Smooth muscle cell (in vitro differentiated cells): ENCODE results near the gene ODF2. TPM values are rescaled to one million over a fixed set of nuclear protein-coding genes. Genes with fewer than 3 reads are reported as not detected.
"Not testable (repeated sequence)": the region's sequence is repeated elsewhere in the genome, so short reads cannot be mapped to it uniquely, and the experiment has no call there.

Experiments used
- DNase-seq: peaks from one replicate; lab custom pipeline; 2025; ENCODE audit not compliant: unreplicated experiment; lab: John Stamatoyannopoulos, UW
- H2AFZ ChIP-seq: fragments of 200-600 bp; sonication (generic); 2 replicates; pipeline ENCODE4 v1.6.0; 2016; ENCODE audit warnings: antibody characterized with exemption, low read depth, mild to moderate bottlenecking
- H3F3A ChIP-seq: fragments of 200-600 bp; sonication (generic); 2 replicates; pipeline ENCODE4 v1.6.0; 2017; ENCODE audit warnings: antibody characterized with exemption, low read depth
- H3K27ac ChIP-seq: fragments of 200-600 bp; sonication (generic); 2 replicates; pipeline ENCODE4 v1.5.1; 2016; ENCODE audit warnings: low read depth, mild to moderate bottlenecking
- H3K27me3 ChIP-seq: fragments of 200-600 bp; sonication (generic); 2 replicates; pipeline ENCODE4 v1.6.1; 2016; ENCODE audit warnings: low read depth, mild to moderate bottlenecking
- H3K36me3 ChIP-seq: fragments of 200-600 bp; sonication (generic); 2 replicates; pipeline ENCODE4 v1.5.1; 2016; ENCODE audit warnings: low read depth
- H3K4me1 ChIP-seq: fragments of 200-600 bp; sonication (generic); 2 replicates; pipeline ENCODE4 v1.5.1; 2016; ENCODE audit warnings: low read depth
- H3K4me2 ChIP-seq: fragments of 200-600 bp; sonication (generic); 2 replicates; pipeline ENCODE4 v1.6.0; 2016; ENCODE audit warnings: mild to moderate bottlenecking
- H3K4me3 ChIP-seq: fragments of 200-600 bp; sonication (generic); 2 replicates; pipeline ENCODE4 v1.5.1; 2016; ENCODE audit warnings: mild to moderate bottlenecking
- H3K79me2 ChIP-seq: fragments of 200-600 bp; sonication (generic); 2 replicates; pipeline ENCODE4 v1.6.0; 2016; ENCODE audit warnings: low read depth, mild to moderate bottlenecking
- H3K9ac ChIP-seq: fragments of 200-600 bp; sonication (generic); 2 replicates; pipeline ENCODE4 v1.6.0; 2016; ENCODE audit warnings: low read depth
- H3K9me3 ChIP-seq: fragments of 200-600 bp; sonication (generic); replicated peaks from 2 replicates; pipeline ENCODE4 v1.5.1; 2016; ENCODE audit warnings: low read depth
- H4K20me1 ChIP-seq: fragments of 200-600 bp; sonication (generic); 2 replicates; pipeline ENCODE4 v1.6.0; 2016; ENCODE audit warnings: low read depth
- WGBS: methylation state at CpG from one replicate; pipeline ENCODE4 v1.1.7; 2016; ENCODE audit warnings: low lambda C conversion rate; 5-methylcytosine and 5-hydroxymethylcytosine counted together
- polyA plus RNA-seq: library from polyadenylated mRNA; unstranded; fragments of >200 nt; fragmentation: Nextera tagmentation; extraction: Ambion mirVana; gene quantifications from 2 replicates; pipeline ENCODE4 v1.2.1, GENCODE V29; 2016
- total RNA-seq: library from RNA; depleted of rRNA; stranded (reverse); fragments of >200 nt; gene quantifications from 2 replicates; pipeline ENCODE4 v1.2.3, GENCODE V29; 2014
- TF ChIP-seq, protein P1 (sequence below): fragments of 200-600 bp; sonication (generic); IDR thresholded peaks from 2 replicates; pipeline ENCODE4 v1.5.1; 2017; ENCODE audit warnings: borderline replicate concordance, mild to moderate bottlenecking, antibody characterized with exemption; ENCODE audit not compliant: insufficient read depth, poor library complexity, severe bottlenecking

ODF2 gene
- total and polyA plus RNA-seq, 2 experiments from 2014 or later, result 17.7 to 33.2 TPM

- Histone ChIP-seq H3K79me2 (peaks cover 5% of the 10 kb centered on the region), H4K20me1 (no peaks in the 10 kb centered on the region), H3F3A (no peaks in the 10 kb centered on the region), H3K4me3 (no peak overlapping the region), H3K9ac (no peak overlapping the region), H3K4me2 (no peak overlapping the region), H3K4me1 (no peaks in the 10 kb centered on the region), H3K36me3 (no peaks in the 10 kb centered on the region), H3K27me3 (no peaks in the 10 kb centered on the region), H3K27ac (peak overlapping the region; percentile 35), H3K9me3 (no peaks in the 10 kb centered on the region), H2AFZ (no peak overlapping the region)
- WGBS, result 83% methylated on average over 5 of the region's 5 CpGs
- no peak for DNase-seq
- TF ChIP-seq, protein P1, sequence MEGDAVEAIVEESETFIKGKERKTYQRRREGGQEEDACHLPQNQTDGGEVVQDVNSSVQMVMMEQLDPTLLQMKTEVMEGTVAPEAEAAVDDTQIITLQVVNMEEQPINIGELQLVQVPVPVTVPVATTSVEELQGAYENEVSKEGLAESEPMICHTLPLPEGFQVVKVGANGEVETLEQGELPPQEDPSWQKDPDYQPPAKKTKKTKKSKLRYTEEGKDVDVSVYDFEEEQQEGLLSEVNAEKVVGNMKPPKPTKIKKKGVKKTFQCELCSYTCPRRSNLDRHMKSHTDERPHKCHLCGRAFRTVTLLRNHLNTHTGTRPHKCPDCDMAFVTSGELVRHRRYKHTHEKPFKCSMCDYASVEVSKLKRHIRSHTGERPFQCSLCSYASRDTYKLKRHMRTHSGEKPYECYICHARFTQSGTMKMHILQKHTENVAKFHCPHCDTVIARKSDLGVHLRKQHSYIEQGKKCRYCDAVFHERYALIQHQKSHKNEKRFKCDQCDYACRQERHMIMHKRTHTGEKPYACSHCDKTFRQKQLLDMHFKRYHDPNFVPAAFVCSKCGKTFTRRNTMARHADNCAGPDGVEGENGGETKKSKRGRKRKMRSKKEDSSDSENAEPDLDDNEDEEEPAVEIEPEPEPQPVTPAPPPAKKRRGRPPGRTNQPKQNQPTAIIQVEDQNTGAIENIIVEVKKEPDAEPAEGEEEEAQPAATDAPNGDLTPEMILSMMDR, result no peak
Measured at GRCh38 chr9:128422783-128423150, 33.0 kb upstream of the ODF2 start.

GRCh38 chr9:128423356-128423755 is 32.5 kb upstream of the ODF2 start:
- H3K4me1 ChIP-seq, H2AFZ ChIP-seq, H3K4me3 ChIP-seq, H3K9me3 ChIP-seq, H3F3A ChIP-seq, DNase-seq, H3K79me2 ChIP-seq, H3K4me2 ChIP-seq, H4K20me1 ChIP-seq, H3K36me3 ChIP-seq, H3K27me3 ChIP-seq: not testable (repeated sequence)
- Histone ChIP-seq H3K9ac (peak overlapping the region; percentile 58), H3K27ac (peak overlapping the region; percentile 69)
- 72% methylated on average over 6 of the region's 6 CpGs for WGBS

GRCh38 chr9:128424268-128424780 is 31.5 kb upstream of the ODF2 start:
- H3K27ac ChIP-seq, result no peak overlapping the region
- no peaks in the 10 kb centered on the region for H3F3A ChIP-seq
- no peaks in the 10 kb centered on the region for H3K27me3 ChIP-seq
- 95% methylated on average over 15 of the region's 15 CpGs for whole genome bisulfite sequencing
- H2AFZ ChIP-seq, result no peak overlapping the region
- H3K9ac ChIP-seq, result no peak overlapping the region
- H3K9me3 ChIP-seq, result no peaks in the 10 kb centered on the region
- TF ChIP-seq, protein P1, result no peak
- no peaks in the 10 kb centered on the region for H3K4me1 ChIP-seq
- no peak overlapping the region for H3K4me3 ChIP-seq
- peaks cover 5% of the 10 kb centered on the region for H3K79me2 ChIP-seq
- H4K20me1 ChIP-seq, result no peaks in the 10 kb centered on the region
- H3K36me3 ChIP-seq, result no peaks in the 10 kb centered on the region
- no peak overlapping the region for H3K4me2 ChIP-seq
- DNase-seq, result no peak

GRCh38 chr9:128428644-128429512 is 26.9 kb upstream of the ODF2 start:
- H3K4me3 ChIP-seq, result no peak overlapping the region
- TF ChIP-seq, protein P1, result no peak
- H3K79me2 ChIP-seq, result no peaks in the 10 kb centered on the region
- no peaks in the 10 kb centered on the region for H3K36me3 ChIP-seq
- no peaks in the 10 kb centered on the region for H4K20me1 ChIP-seq
- H2AFZ ChIP-seq, result no peak overlapping the region
- DNase-seq, result no peak
- no peak overlapping the region for H3K4me2 ChIP-seq
- no peak overlapping the region for H3K9ac ChIP-seq
- no peaks in the 10 kb centered on the region for H3K4me1 ChIP-seq
- no peaks in the 10 kb centered on the region for H3K27me3 ChIP-seq
- H3F3A ChIP-seq, result no peaks in the 10 kb centered on the region
- 60% methylated on average over 21 of the region's 22 CpGs for WGBS
- peak overlapping the region; percentile 61 for H3K27ac ChIP-seq
- no peaks in the 10 kb centered on the region for H3K9me3 ChIP-seq
